ENCODE results near the gene GPANK1.

DNA sequence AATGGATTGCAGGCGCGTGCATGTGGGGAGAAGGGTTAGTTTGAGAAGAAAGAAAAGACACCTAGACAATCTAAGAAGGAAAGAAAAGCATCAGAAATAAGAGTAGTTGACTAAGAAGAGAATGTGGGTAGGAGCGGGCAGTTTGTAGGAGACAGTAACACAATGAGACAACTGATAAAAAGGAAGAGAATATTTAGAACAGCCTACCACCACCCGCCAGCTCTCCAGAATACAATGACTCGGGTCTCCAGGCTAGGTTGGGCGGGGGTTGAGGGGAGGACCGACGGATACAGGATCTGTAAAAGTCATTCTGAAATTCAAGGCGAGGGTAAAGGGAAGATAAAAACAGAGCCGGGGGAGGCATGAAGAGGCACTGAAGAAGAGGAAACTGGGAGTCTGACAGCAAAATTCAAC lies 37.6 kb upstream of the GPANK1 start:
- TF ChIP-seq, protein P1, sequence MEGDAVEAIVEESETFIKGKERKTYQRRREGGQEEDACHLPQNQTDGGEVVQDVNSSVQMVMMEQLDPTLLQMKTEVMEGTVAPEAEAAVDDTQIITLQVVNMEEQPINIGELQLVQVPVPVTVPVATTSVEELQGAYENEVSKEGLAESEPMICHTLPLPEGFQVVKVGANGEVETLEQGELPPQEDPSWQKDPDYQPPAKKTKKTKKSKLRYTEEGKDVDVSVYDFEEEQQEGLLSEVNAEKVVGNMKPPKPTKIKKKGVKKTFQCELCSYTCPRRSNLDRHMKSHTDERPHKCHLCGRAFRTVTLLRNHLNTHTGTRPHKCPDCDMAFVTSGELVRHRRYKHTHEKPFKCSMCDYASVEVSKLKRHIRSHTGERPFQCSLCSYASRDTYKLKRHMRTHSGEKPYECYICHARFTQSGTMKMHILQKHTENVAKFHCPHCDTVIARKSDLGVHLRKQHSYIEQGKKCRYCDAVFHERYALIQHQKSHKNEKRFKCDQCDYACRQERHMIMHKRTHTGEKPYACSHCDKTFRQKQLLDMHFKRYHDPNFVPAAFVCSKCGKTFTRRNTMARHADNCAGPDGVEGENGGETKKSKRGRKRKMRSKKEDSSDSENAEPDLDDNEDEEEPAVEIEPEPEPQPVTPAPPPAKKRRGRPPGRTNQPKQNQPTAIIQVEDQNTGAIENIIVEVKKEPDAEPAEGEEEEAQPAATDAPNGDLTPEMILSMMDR (IDR thresholded peaks at IDR 0.05), result no peak
- no peak for TF ChIP-seq EP300 (IDR thresholded peaks at IDR 0.05)

Data from ovary (tissue), 3 donors.